Neural cell (in vitro differentiated cells): Measurements from ENCODE around the gene ZMIZ2. TPM values are rescaled to one million over a fixed set of nuclear protein-coding genes. Genes with fewer than 3 reads are reported as not detected.

ENCODE experiments used
- H2AFZ ChIP-seq: fragments of 200-600, 300-800 bp; sonication (generic), shearing (Covaris generic); 2 replicates; pipeline ENCODE4 v1.6.0; 2014; ENCODE audit warnings: low read depth, mild to moderate bottlenecking, antibody characterized with exemption, low read length, moderate library complexity
- H3F3A ChIP-seq: fragments of 200-600 bp; shearing (Covaris generic); 2 replicates; pipeline ENCODE4 v1.6.1; 2016; ENCODE audit warnings: mild to moderate bottlenecking, moderate library complexity, mixed read lengths, antibody characterized with exemption, low read length; ENCODE audit not compliant: insufficient read depth, poor library complexity, severe bottlenecking
- H3K27ac ChIP-seq: fragments of 200-600, 300-800 bp; sonication (generic), shearing (Covaris generic); 2 replicates; pipeline ENCODE4 v1.5.1; 2014; ENCODE audit warnings: mild to moderate bottlenecking, low read length, moderate library complexity
- H3K27me3 ChIP-seq: fragments of 300-800, 200-600 bp; sonication (generic), shearing (Covaris generic); 2 replicates; pipeline ENCODE4 v1.6.0; 2014; ENCODE audit warnings: mild to moderate bottlenecking, low read depth, low read length, moderate library complexity; ENCODE audit not compliant: insufficient read depth
- H3K36me3 ChIP-seq: fragments of 300-800, 200-600 bp; sonication (generic), shearing (Covaris generic); 2 replicates; pipeline ENCODE4 v1.5.1; 2014; ENCODE audit warnings: mild to moderate bottlenecking, antibody characterized with exemption, low read length, moderate library complexity; ENCODE audit not compliant: insufficient read depth
- H3K4me2 ChIP-seq: fragments of 300-800, 200-600 bp; sonication (generic), shearing (Covaris generic); 2 replicates; pipeline ENCODE4 v1.6.0; 2014; ENCODE audit warnings: mild to moderate bottlenecking, low read length
- H3K4me3 ChIP-seq: fragments of 300-800, 200-600 bp; sonication (generic), shearing (Covaris generic); 2 replicates; pipeline ENCODE4 v1.5.1; 2014; ENCODE audit warnings: mild to moderate bottlenecking, low read length, moderate library complexity
- H3K79me2 ChIP-seq: fragments of 200-600 bp; shearing (Covaris generic); replicated peaks from 2 replicates; pipeline ENCODE4 v1.6.0; 2014; ENCODE audit warnings: mild to moderate bottlenecking, low read length, moderate library complexity; ENCODE audit not compliant: insufficient read depth
- H3K9ac ChIP-seq: fragments of 300-800, 200-600 bp; sonication (generic), shearing (Covaris generic); 2 replicates; pipeline ENCODE4 v1.6.1; 2016; ENCODE audit warnings: mild to moderate bottlenecking, low read length, mixed read lengths
- H3K9me2 ChIP-seq: fragments of 200-600 bp; shearing (Covaris generic); 2 replicates; pipeline ENCODE4 v1.6.1; 2016; ENCODE audit warnings: mild to moderate bottlenecking, low read length, mixed read lengths; ENCODE audit not compliant: insufficient read depth
- H3K9me3 ChIP-seq: fragments of 200-600, 300-800 bp; sonication (generic), shearing (Covaris generic); 2 replicates; pipeline ENCODE4 v1.6.1; 2016; ENCODE audit warnings: mild to moderate bottlenecking, mixed run types, low read length, moderate library complexity, mixed read lengths
- H4K20me1 ChIP-seq: fragments of 200-600 bp; shearing (Covaris generic); 2 replicates; pipeline ENCODE4 v1.6.1; 2016; ENCODE audit warnings: mild to moderate bottlenecking, mixed run types; ENCODE audit not compliant: insufficient read depth
- CTCF ChIP-seq: fragments of 450-650 bp; IDR thresholded peaks from 2 replicates; pipeline ENCODE4 v1.5.1; 2014; ENCODE audit warnings: antibody characterized with exemption, mild to moderate bottlenecking, moderate library complexity; ENCODE audit not compliant: poor library complexity, severe bottlenecking
- EP300 ChIP-seq: fragments of 450-650 bp; conservative IDR thresholded peaks from 2 replicates; pipeline ENCODE4 v1.6.1; 2014; ENCODE audit warnings: antibody characterized with exemption, mild to moderate bottlenecking, moderate library complexity; ENCODE audit not compliant: poor library complexity, severe bottlenecking
- EZH2 ChIP-seq: fragments of 200-600, 300-800 bp; shearing (Covaris generic), sonication (generic); IDR thresholded peaks from 2 replicates; pipeline ENCODE4 v1.6.1; 2014; ENCODE audit warnings: antibody characterized with exemption, low read length, borderline replicate concordance, mild to moderate bottlenecking; ENCODE audit not compliant: insufficient read depth, poor library complexity, severe bottlenecking
- MXI1 ChIP-seq: fragments of 450-650 bp; conservative IDR thresholded peaks from 2 replicates; pipeline ENCODE4 v1.6.1; 2014; ENCODE audit warnings: antibody characterized with exemption, mild to moderate bottlenecking; ENCODE audit not compliant: poor library complexity, severe bottlenecking
- POLR2AphosphoS5 ChIP-seq: IDR thresholded peaks from 2 replicates; pipeline ENCODE4 v1.6.1; 2012
- RAD21 ChIP-seq: fragments of 450-650 bp; conservative IDR thresholded peaks from 2 replicates; pipeline ENCODE4 v1.6.1; 2014; ENCODE audit warnings: antibody characterized with exemption, mild to moderate bottlenecking, moderate library complexity
- REST ChIP-seq: IDR thresholded peaks from 2 replicates; pipeline ENCODE4 v1.6.1; 2012; ENCODE audit warnings: borderline replicate concordance
- SMC3 ChIP-seq: fragments of 450-650 bp; conservative IDR thresholded peaks from 2 replicates; pipeline ENCODE4 v1.6.1; 2014; ENCODE audit warnings: antibody characterized with exemption, mild to moderate bottlenecking, moderate library complexity; ENCODE audit not compliant: poor library complexity
- TAF1 ChIP-seq: IDR thresholded peaks from 2 replicates; pipeline ENCODE4 v1.6.1; 2012; ENCODE audit warnings: low read depth
- polyA plus RNA-seq: library from polyadenylated mRNA; depleted of rRNA; stranded (reverse); fragments of >200 nt; gene quantifications from 2 replicates; pipeline ENCODE4 v1.2.3, GENCODE V29; 2014

ZMIZ2 gene
- polyA plus RNA-seq, 1 donor from 2014 or later: 18.3 TPM

GRCh38 chr7:44750921-44751571 is 2.4 kb downstream of the ZMIZ2 start:
- no peaks in the 10 kb centered on the region for H3K9me2 ChIP-seq
- TF ChIP-seq EP300 (no peak), CTCF (no peak), RAD21 (no peak), EZH2 (no peak), REST (no peak), TAF1 (no peak), SMC3 (no peak), POLR2AphosphoS5 (no peak), MXI1 (no peak)
- peaks cover 13% of the 10 kb centered on the region for H4K20me1 ChIP-seq
- H2AFZ ChIP-seq: no peak overlapping the region
- no peaks in the 10 kb centered on the region for H3K36me3 ChIP-seq
- H3F3A ChIP-seq: no peaks in the 10 kb centered on the region
- peak overlapping the region; percentile 99 for H3K4me3 ChIP-seq
- peaks cover 56% of the 10 kb centered on the region for H3K79me2 ChIP-seq
- H3K27me3 ChIP-seq: no peaks in the 10 kb centered on the region
- H3K9me3 ChIP-seq: no peaks in the 10 kb centered on the region
- H3K4me2 ChIP-seq: peak overlapping the region; percentile 95
- no peak overlapping the region for H3K27ac ChIP-seq
- no peak overlapping the region for H3K9ac ChIP-seq

- H3F3A ChIP-seq: no peaks in the 10 kb centered on the region
- TF ChIP-seq MXI1: no peak
- TF ChIP-seq TAF1: no peak
- no peak for TF ChIP-seq EZH2
- TF ChIP-seq POLR2AphosphoS5: no peak
- no peak for TF ChIP-seq CTCF
- no peak for TF ChIP-seq EP300
- no peak for TF ChIP-seq REST
- TF ChIP-seq RAD21: no peak
- no peak for TF ChIP-seq SMC3
- no peak overlapping the region for H3K27ac ChIP-seq
- no peak overlapping the region for H3K4me3 ChIP-seq
- no peaks in the 10 kb centered on the region for H3K9me3 ChIP-seq
- peaks cover 4% of the 10 kb centered on the region for H3K36me3 ChIP-seq
- peaks cover 56% of the 10 kb centered on the region for H3K79me2 ChIP-seq
- H3K4me2 ChIP-seq: no peak overlapping the region
- H3K27me3 ChIP-seq: no peaks in the 10 kb centered on the region
- no peak overlapping the region for H2AFZ ChIP-seq
- H3K9me2 ChIP-seq: no peaks in the 10 kb centered on the region
- H3K9ac ChIP-seq: no peak overlapping the region
- H4K20me1 ChIP-seq: peaks cover 17% of the 10 kb centered on the region
These were observed 4.2 kb downstream of the ZMIZ2 start for GRCh38 chr7:44752822-44753221.
